HL-60 (cell line): ENCODE data around the gene RALGPS2.

Source experiments
- CTCF ChIP-seq: IDR thresholded peaks from one replicate; pipeline ENCODE4 v1.5.1; 2011; ENCODE audit warnings: low read length, control low read depth, inconsistent platforms; ENCODE audit not compliant: insufficient read depth
- GABPA ChIP-seq: IDR thresholded peaks from 2 replicates; pipeline ENCODE4 v1.6.1; 2012; ENCODE audit warnings: low read depth
- POLR2AphosphoS5 ChIP-seq: IDR thresholded peaks from 2 replicates; pipeline ENCODE4 v1.6.1; 2012; ENCODE audit warnings: low read depth
- SPI1 ChIP-seq: IDR thresholded peaks from 2 replicates; pipeline ENCODE4 v1.6.1; 2012; ENCODE audit warnings: low read depth, mild to moderate bottlenecking, borderline replicate concordance
- TF ChIP-seq, protein P1 (sequence below): IDR thresholded peaks from 2 replicates; pipeline ENCODE4 v1.6.1; 2012; ENCODE audit warnings: low read depth; ENCODE audit not compliant: insufficient replicate concordance

- TF ChIP-seq CTCF: no peak
- no peak for TF ChIP-seq POLR2AphosphoS5
- TF ChIP-seq, protein P1, sequence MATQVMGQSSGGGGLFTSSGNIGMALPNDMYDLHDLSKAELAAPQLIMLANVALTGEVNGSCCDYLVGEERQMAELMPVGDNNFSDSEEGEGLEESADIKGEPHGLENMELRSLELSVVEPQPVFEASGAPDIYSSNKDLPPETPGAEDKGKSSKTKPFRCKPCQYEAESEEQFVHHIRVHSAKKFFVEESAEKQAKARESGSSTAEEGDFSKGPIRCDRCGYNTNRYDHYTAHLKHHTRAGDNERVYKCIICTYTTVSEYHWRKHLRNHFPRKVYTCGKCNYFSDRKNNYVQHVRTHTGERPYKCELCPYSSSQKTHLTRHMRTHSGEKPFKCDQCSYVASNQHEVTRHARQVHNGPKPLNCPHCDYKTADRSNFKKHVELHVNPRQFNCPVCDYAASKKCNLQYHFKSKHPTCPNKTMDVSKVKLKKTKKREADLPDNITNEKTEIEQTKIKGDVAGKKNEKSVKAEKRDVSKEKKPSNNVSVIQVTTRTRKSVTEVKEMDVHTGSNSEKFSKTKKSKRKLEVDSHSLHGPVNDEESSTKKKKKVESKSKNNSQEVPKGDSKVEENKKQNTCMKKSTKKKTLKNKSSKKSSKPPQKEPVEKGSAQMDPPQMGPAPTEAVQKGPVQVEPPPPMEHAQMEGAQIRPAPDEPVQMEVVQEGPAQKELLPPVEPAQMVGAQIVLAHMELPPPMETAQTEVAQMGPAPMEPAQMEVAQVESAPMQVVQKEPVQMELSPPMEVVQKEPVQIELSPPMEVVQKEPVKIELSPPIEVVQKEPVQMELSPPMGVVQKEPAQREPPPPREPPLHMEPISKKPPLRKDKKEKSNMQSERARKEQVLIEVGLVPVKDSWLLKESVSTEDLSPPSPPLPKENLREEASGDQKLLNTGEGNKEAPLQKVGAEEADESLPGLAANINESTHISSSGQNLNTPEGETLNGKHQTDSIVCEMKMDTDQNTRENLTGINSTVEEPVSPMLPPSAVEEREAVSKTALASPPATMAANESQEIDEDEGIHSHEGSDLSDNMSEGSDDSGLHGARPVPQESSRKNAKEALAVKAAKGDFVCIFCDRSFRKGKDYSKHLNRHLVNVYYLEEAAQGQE: no peak
- no peak for TF ChIP-seq SPI1
- no peak for TF ChIP-seq GABPA
Observed at GRCh38 chr1:178704833-178705232, 20.2 kb upstream of the RALGPS2 start.
